H9 (cell line): ENCODE results near the gene SLCO3A1. TPM values are rescaled to one million over a fixed set of nuclear protein-coding genes. Genes with fewer than 3 reads are reported as not detected.

Source experiments
- DNase-seq: peaks from one replicate; pipeline ENCODE4 v3.0.0-alpha.2; 2017
- H2AFZ ChIP-seq: one replicate; pipeline ENCODE4 v1.6.1; 2013; ENCODE audit warnings: mild to moderate bottlenecking, low read length, control low read depth, moderate library complexity
- H2AK5ac ChIP-seq: 2 replicates; pipeline ENCODE4 v1.6.1; 2013; ENCODE audit warnings: low read length, control low read depth, mixed read lengths; ENCODE audit not compliant: insufficient read length
- H2BK120ac ChIP-seq: one replicate; pipeline ENCODE4 v1.6.1; 2013; ENCODE audit warnings: low read depth, mild to moderate bottlenecking, low read length, control low read depth, inconsistent platforms; ENCODE audit not compliant: poor library complexity, severe bottlenecking
- H2BK12ac ChIP-seq: 2 replicates; pipeline ENCODE4 v1.6.1; 2013; ENCODE audit warnings: low read length, control low read depth, mixed read lengths, low read depth; ENCODE audit not compliant: insufficient read length
- H2BK15ac ChIP-seq: 2 replicates; pipeline ENCODE4 v1.6.1; 2013; ENCODE audit warnings: low read depth, low read length, control low read depth
- H2BK20ac ChIP-seq: one replicate; pipeline ENCODE4 v1.6.1; 2013; ENCODE audit warnings: low read depth, mild to moderate bottlenecking, low read length, control low read depth, inconsistent platforms; ENCODE audit not compliant: poor library complexity, severe bottlenecking
- H2BK5ac ChIP-seq: 2 replicates; pipeline ENCODE4 v1.6.1; 2013; ENCODE audit warnings: low read length, control low read depth, mixed read lengths; ENCODE audit not compliant: insufficient read length
- H3K14ac ChIP-seq: 2 replicates; pipeline ENCODE4 v1.6.1; 2013; ENCODE audit warnings: low read length, control low read depth; ENCODE audit not compliant: insufficient read depth
- H3K18ac ChIP-seq: 2 replicates; pipeline ENCODE4 v1.6.1; 2013; ENCODE audit warnings: low read depth, mild to moderate bottlenecking, mixed read lengths, low read length, control low read depth; ENCODE audit not compliant: insufficient read length
- H3K23ac ChIP-seq: 2 replicates; pipeline ENCODE4 v1.6.1; 2013; ENCODE audit warnings: low read length, control low read depth, mixed read lengths, low read depth; ENCODE audit not compliant: insufficient read length
- H3K23me2 ChIP-seq: 2 replicates; pipeline ENCODE4 v1.6.1; 2013; ENCODE audit warnings: low read depth, mild to moderate bottlenecking, mixed read lengths, low read length, control low read depth; ENCODE audit not compliant: insufficient read length, poor library complexity, severe bottlenecking
- H3K27ac ChIP-seq: 2 replicates; pipeline ENCODE4 v1.5.1; 2013; ENCODE audit warnings: low read length, control low read depth, mixed read lengths, low read depth; ENCODE audit not compliant: insufficient read length
- H3K27me3 ChIP-seq: 2 replicates; pipeline ENCODE4 v1.6.1; 2013; ENCODE audit warnings: low read length, control low read depth, inconsistent platforms; ENCODE audit not compliant: insufficient read depth
- H3K4ac ChIP-seq: 2 replicates; pipeline ENCODE4 v1.6.1; 2013; ENCODE audit warnings: low read depth, mild to moderate bottlenecking, control low read depth, inconsistent platforms, low read length, moderate library complexity
- H3K4me1 ChIP-seq: 2 replicates; pipeline ENCODE4 v1.6.1; 2013; ENCODE audit warnings: low read length, control low read depth, inconsistent platforms; ENCODE audit not compliant: insufficient read depth
- H3K4me2 ChIP-seq: 2 replicates; pipeline ENCODE4 v1.6.1; 2013; ENCODE audit warnings: low read length, control low read depth, mixed read lengths; ENCODE audit not compliant: insufficient read length, insufficient read depth
- H3K56ac ChIP-seq: 2 replicates; pipeline ENCODE4 v1.6.1; 2013; ENCODE audit warnings: low read depth, mild to moderate bottlenecking, mixed read lengths, low read length, control low read depth; ENCODE audit not compliant: insufficient read length
- H3K79me1 ChIP-seq: 2 replicates; pipeline ENCODE4 v1.6.1; 2013; ENCODE audit warnings: low read depth, mild to moderate bottlenecking, moderate library complexity, low read length, control low read depth, inconsistent platforms; ENCODE audit not compliant: insufficient read depth, poor library complexity, severe bottlenecking
- H3K79me2 ChIP-seq: 2 replicates; pipeline ENCODE4 v1.6.1; 2013; ENCODE audit warnings: low read length, control low read depth, inconsistent platforms; ENCODE audit not compliant: insufficient read depth
- H3K9ac ChIP-seq: 2 replicates; pipeline ENCODE4 v1.6.1; 2013; ENCODE audit warnings: low read length, control low read depth, mixed read lengths; ENCODE audit not compliant: insufficient read length; ENCODE audit errors: extremely low read depth
- H3K9me3 ChIP-seq: one replicate; pipeline ENCODE4 v1.6.1; 2013; ENCODE audit warnings: low read depth, low read length, inconsistent platforms; ENCODE audit not compliant: control insufficient read depth
- H3T11ph ChIP-seq: one replicate; pipeline ENCODE4 v1.6.1; 2013; ENCODE audit warnings: mild to moderate bottlenecking, low read length, control low read depth, inconsistent platforms
- H4K20me1 ChIP-seq: one replicate; pipeline ENCODE4 v1.6.1; 2013; ENCODE audit not compliant: control insufficient read depth, insufficient read length, insufficient read depth
- H4K5ac ChIP-seq: 2 replicates; pipeline ENCODE4 v1.6.1; 2013; ENCODE audit warnings: low read depth, mild to moderate bottlenecking, mixed read lengths, low read length, control low read depth; ENCODE audit not compliant: insufficient read length
- H4K8ac ChIP-seq: replicated peaks from 2 replicates; pipeline ENCODE4 v1.6.1; 2013; ENCODE audit warnings: low read length, control low read depth, mixed read lengths, low read depth; ENCODE audit not compliant: insufficient read length
- H4K91ac ChIP-seq: 2 replicates; pipeline ENCODE4 v1.6.1; 2013; ENCODE audit warnings: low read depth, mild to moderate bottlenecking, moderate library complexity, mixed read lengths, low read length, control low read depth; ENCODE audit not compliant: insufficient read length
- H3K27ac Mint-ChIP-seq, 3 experiments: 2 replicates in 2 of 3; 3 replicates in 1 of 3; pipeline ENCODE4 v1.8.0; 2020 to 2021; ENCODE audit warnings: mixed read lengths in 3 of 3, mild to moderate bottlenecking in 1 of 3, moderate library complexity in 1 of 3
- H3K27me3 Mint-ChIP-seq: 2 replicates; pipeline ENCODE4 v1.8.0; 2021; ENCODE audit warnings: low read depth, mild to moderate bottlenecking, moderate library complexity, mixed read lengths
- H3K36me3 Mint-ChIP-seq, 3 experiments: 2 replicates in 2 of 3; 3 replicates in 1 of 3; pipeline ENCODE4 v1.8.0; 2020 to 2021; ENCODE audit warnings: low read depth in 3 of 3, mixed read lengths in 3 of 3; ENCODE audit not compliant: insufficient read depth in 1 of 3
- H3K4me1 Mint-ChIP-seq, 2 experiments: 2 replicates each; pipeline ENCODE4 v1.8.0; 2020; ENCODE audit warnings: mixed read lengths in 2 of 2
- H3K4me3 Mint-ChIP-seq, 2 experiments: 2 replicates in 1 of 2; 3 replicates in 1 of 2; pipeline ENCODE4 v1.8.0; 2020 to 2021; ENCODE audit warnings: mild to moderate bottlenecking in 2 of 2, mixed read lengths in 2 of 2, moderate library complexity in 1 of 2
- H3K9me3 Mint-ChIP-seq, 2 experiments: 2 replicates in 1 of 2; 3 replicates in 1 of 2; pipeline ENCODE4 v1.8.0; 2020; ENCODE audit warnings: mild to moderate bottlenecking in 2 of 2, mixed read lengths in 2 of 2, moderate library complexity in 1 of 2
- CTCF ChIP-seq: fragments of 200-600 bp; sonication (generic); conservative IDR thresholded peaks from 3 replicates; pipeline ENCODE4 v1.8.0; 2021; ENCODE audit warnings: antibody characterized with exemption, mild to moderate bottlenecking
- WGBS: extraction: QIAGEN DNeasy Blood & Tissue Kit; methylation state at CpG from one replicate; pipeline ENCODE4 v1.1.7; 2013; ENCODE audit warnings: missing lambda C conversion rate, low lambda C conversion rate, mixed read lengths; ENCODE audit not compliant: insufficient read length; ENCODE audit errors: extremely low coverage; 5-methylcytosine and 5-hydroxymethylcytosine counted together
- total RNA-seq: library from RNA; stranded (reverse); gene quantifications from 2 replicates; pipeline ENCODE4 v1.2.1, GENCODE V29; 2021

SLCO3A1 gene
- total RNA-seq, 1 experiment from 2014 or later = 9.4 TPM

GRCh38 chr15:92112180-92112579 is 258.7 kb downstream of the SLCO3A1 start:
- Histone ChIP-seq H2AK5ac (no peak overlapping the region), H2BK12ac (no peak overlapping the region), H3K27ac (no peak overlapping the region), H2AFZ (no peak overlapping the region), H4K91ac (no peak overlapping the region), H3K79me1 (no peaks in the 10 kb centered on the region), H2BK15ac (no peak overlapping the region), H4K8ac (no peak overlapping the region), H3K18ac (no peak overlapping the region), H3K56ac (no peak overlapping the region), H3K9ac (no peak overlapping the region), H3K9me3 (no peaks in the 10 kb centered on the region), H3T11ph (no peak overlapping the region), H2BK20ac (no peak overlapping the region), H2BK120ac (no peak overlapping the region), H3K4ac (no peak overlapping the region), H3K4me2 (no peak overlapping the region), H2BK5ac (no peak overlapping the region), H3K14ac (no peak overlapping the region), H3K4me1 (peaks cover 8% of the 10 kb centered on the region; the same call in 1 of the 2 replicates), H4K20me1 (no peaks in the 10 kb centered on the region), H4K5ac (no peak overlapping the region), H3K27me3 (no peaks in the 10 kb centered on the region), H3K23me2 (no peaks in the 10 kb centered on the region), H3K23ac (no peak overlapping the region), H3K79me2 (no peaks in the 10 kb centered on the region)
- no peak for DNase-seq
- Mint-ChIP-seq H3K4me1 (peaks cover 38 to 40% of the 10 kb centered on the region in 2 experiments), H3K36me3 (0 out of 7 replicates have a peak, but pooled peaks cover 0 to 2% (median 0%) of the 10 kb centered on the region in 3 experiments), H3K27me3 (peaks cover 46% of the 10 kb centered on the region), H3K9me3 (no peaks in the 10 kb centered on the region; a peak in 1 of 5 replicates), H3K27ac (no peak overlapping the region), H3K4me3 (no peak overlapping the region)
- TF ChIP-seq CTCF = no peak
- no CpG with 5 or more reads among the region's 3 CpGs for WGBS
